GM12874 (cell line): ENCODE measurements around the gene SORCS2.

ENCODE experiments used
- CTCF ChIP-seq: IDR thresholded peaks from 2 replicates; pipeline ENCODE4 v1.5.1; 2011; ENCODE audit warnings: low read depth, mild to moderate bottlenecking, control low read depth, low read length, moderate library complexity; ENCODE audit not compliant: insufficient read depth

Gene SORCS2

DNA sequence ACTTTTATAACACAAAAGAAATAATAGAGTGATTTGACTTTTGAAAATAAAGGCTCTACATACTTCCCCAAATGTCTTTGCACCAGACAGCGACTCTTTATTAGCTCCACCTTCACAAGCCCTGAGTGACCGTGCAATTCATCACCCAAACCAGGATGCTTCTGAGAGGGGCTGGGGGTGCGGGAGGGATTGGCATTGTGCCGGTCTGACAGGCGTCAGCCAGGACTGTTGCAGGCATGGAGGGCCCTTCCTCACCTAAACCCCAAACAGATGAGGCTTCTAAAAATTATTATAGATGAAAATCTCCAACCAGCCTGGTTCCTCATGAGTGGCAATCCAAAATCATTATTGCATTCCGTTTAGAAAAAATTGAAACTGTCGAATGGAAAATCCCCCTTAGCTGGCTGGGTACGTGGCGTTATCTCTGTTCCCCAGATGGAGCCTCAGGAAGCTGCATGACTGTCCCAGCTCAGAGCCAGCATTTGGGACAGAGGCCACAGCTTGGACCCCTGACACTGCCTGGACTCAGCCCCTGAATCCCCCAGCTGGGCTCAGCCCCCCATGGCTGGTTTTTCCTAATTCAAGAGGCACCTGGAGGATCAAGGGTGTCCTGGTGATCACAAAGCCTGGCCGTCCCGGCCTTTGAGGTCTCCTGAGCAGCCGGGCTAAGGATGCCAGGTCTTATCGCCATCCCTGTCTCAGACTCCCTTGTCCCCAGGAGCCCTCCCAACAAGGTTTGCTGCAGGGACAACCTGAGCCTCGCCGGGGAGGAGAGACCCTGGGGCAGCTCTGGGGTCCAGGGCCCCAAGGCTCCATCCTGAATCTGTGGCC is 60.4 kb downstream of the SORCS2 start:
- TF ChIP-seq CTCF: no peak

DNA sequence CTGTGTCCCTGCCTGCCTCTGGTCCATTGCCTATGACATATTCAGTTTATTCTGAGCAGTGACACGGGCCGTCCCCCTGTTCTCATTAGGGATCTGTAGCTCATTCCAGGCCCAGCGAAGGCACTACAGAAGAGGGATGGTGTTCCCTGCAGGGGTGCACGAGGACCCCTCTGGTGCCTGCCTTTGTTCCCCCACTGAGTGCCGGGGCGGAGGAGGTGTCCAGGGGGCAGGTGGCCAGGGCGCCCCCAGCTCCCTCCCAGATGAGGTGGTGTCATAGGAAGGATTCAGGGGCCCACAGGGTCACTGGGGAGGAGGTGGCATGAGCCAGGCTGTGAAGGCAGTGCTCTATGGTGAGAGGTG is 61.0 kb downstream of the SORCS2 start:
- no peak for TF ChIP-seq CTCF

DNA sequence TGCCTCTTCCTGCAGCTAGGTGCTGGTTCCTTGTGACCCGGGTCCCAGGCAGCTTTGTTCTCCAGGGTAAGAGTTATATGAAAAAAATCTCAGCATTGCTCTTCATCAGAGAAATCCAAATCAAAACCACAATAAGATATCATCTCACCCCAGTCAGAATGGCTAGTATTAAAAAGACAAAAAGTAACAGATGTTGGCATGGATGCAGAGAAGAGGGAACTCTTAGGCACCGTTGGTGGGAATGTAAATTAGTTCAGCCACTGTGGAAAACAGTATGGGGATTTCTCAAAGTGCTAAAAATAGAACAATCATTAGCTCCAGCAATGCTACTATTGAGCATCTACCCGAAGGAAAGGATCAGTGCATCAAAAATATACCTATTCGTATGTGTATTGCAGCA is 61.5 kb downstream of the SORCS2 start:
- no peak for TF ChIP-seq CTCF

DNA sequence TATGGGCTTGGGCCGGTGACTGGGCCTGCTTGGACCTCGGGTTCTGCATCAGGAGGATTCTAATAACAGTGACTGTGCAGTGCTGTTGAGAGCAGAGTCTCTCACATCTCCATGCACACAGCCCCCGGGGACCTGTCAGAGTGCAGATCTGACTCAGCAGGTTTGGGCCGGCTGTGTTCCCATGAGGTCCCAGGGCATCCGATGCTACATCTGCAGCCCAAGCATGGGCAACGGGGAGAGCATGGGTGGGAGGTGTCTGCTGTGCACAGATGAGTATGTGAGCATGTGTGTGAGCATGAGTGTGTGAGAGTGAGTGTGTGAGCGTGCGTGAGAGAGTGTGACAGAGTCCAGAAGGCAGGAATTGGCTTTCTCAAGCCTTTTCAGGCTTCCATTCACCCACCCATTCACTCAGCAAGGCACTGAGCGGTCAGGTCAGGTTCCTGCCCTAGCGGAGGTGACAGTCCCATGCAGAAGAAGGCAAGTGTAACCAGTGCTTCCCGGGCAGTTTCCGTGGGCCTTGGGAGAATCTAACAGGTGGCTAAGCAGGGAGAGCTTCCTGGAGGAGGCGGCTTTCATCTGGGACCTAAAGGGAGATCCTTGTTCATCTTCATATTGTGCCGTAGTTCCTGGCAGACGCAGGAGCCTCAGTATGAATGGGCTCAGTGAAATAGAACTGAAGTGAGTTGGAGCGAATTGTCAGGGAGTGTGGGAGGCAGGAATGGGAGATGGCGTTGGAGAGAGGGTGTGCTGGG is 62.6 kb downstream of the SORCS2 start:
- TF ChIP-seq CTCF: no peak

DNA sequence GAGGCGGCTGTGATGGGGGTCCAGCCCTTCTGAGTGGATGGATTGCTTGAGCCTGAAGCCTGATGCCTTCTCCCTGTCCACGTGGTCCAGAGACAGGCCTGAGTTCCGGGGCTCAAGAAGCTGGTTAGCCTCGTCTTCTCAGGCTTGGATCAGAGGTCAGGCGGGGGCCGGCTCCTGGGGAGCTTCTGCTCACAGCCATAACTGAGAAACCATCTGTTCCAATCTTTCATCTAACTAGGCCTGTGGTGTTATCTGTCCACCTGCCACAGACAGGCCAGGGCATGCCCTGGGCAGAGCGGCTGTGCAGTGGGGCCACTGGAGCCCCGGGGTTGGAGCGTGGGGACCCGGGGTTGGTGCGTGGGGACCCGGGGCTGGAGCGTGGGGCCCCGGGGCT is 63.1 kb downstream of the SORCS2 start:
- no peak for TF ChIP-seq CTCF

DNA sequence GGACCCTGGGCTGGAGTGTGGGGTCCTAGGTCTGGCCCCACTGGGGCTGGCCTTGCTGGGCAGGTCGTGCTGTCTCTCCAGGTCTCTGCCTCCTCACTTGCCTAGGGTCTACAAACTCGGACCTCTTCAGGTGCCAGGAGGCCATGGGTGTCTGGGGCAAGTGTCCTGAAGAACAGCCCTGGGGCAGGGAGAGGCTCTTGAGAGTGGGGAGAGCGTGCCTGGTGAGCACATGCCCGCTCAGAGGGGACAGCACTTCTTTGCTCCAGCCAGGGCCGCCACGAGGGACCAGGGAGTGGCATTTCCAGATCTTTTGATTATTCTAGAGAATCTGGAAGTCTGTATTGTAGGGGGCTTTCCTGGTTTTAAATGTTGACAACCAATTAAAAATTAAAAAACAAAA is 63.7 kb downstream of the SORCS2 start:
- TF ChIP-seq CTCF: no peak

- no peak for TF ChIP-seq CTCF
Observed at GRCh38 chr4:7256984-7257810, 64.9 kb downstream of the SORCS2 start.
